ENCODE data around the gene LCE2C.
"Not testable (repeated sequence)": the region's sequence is repeated elsewhere in the genome, so short reads cannot be mapped to it uniquely, and the experiment has no call there.

Gene LCE2C

GRCh38 chr1:152667648-152668047, 7.4 kb upstream of the LCE2C start:
- TF ChIP-seq POLR2A (IDR thresholded peaks at IDR 0.05; ENCODE audit: extremely low read depth, insufficient read length) (no peak), MYC (IDR thresholded peaks at IDR 0.05; ENCODE audit: low read depth, low read length) (no peak), CTCF (IDR thresholded peaks at IDR 0.05; ENCODE audit: low read depth, low read length) (no peak), MAX (IDR thresholded peaks at IDR 0.05; ENCODE audit: low read depth, low read length) (no peak)
- DNase-seq (ENCODE audit: low read depth) = no peak
- no peak overlapping the region for H3K4me3 ChIP-seq (ENCODE audit: low read depth, low read length)

GRCh38 chr1:152673016-152673415, 2.1 kb upstream of the LCE2C start:
- DNase-seq (ENCODE audit: low read depth) = no peak
- no peak overlapping the region for H3K4me3 ChIP-seq (ENCODE audit: low read depth, low read length)
- TF ChIP-seq POLR2A (IDR thresholded peaks at IDR 0.05; ENCODE audit: extremely low read depth, insufficient read length) (no peak), CTCF (IDR thresholded peaks at IDR 0.05; ENCODE audit: low read depth, low read length) (no peak), MYC (IDR thresholded peaks at IDR 0.05; ENCODE audit: low read depth, low read length) (no peak), MAX (IDR thresholded peaks at IDR 0.05; ENCODE audit: low read depth, low read length) (no peak)

GRCh38 chr1:152679459-152679858, 4.4 kb downstream of the LCE2C start:
- no peak for TF ChIP-seq POLR2A (IDR thresholded peaks at IDR 0.05; ENCODE audit: extremely low read depth, insufficient read length)
- no peak for TF ChIP-seq CTCF (IDR thresholded peaks at IDR 0.05; ENCODE audit: low read depth, low read length)
- no peak for TF ChIP-seq MAX (IDR thresholded peaks at IDR 0.05; ENCODE audit: low read depth, low read length)
- no peak for TF ChIP-seq MYC (IDR thresholded peaks at IDR 0.05; ENCODE audit: low read depth, low read length)
- DNase-seq (ENCODE audit: low read depth) = no peak
- no peak overlapping the region for H3K4me3 ChIP-seq (ENCODE audit: low read depth, low read length)

- no peak overlapping the region for H3K4me3 ChIP-seq (ENCODE audit: low read depth, low read length)
- no peak for DNase-seq (ENCODE audit: low read depth)
- TF ChIP-seq POLR2A (IDR thresholded peaks at IDR 0.05; ENCODE audit: extremely low read depth, insufficient read length) = no peak
- TF ChIP-seq MAX (IDR thresholded peaks at IDR 0.05; ENCODE audit: low read depth, low read length) = no peak
- no peak for TF ChIP-seq CTCF (IDR thresholded peaks at IDR 0.05; ENCODE audit: low read depth, low read length)
- no peak for TF ChIP-seq MYC (IDR thresholded peaks at IDR 0.05; ENCODE audit: low read depth, low read length)
These were observed 6.5 kb downstream of the LCE2C start for GRCh38 chr1:152681616-152682015.

GRCh38 chr1:152683846-152684245, 8.8 kb downstream of the LCE2C start:
- no peak for DNase-seq (ENCODE audit: low read depth)
- H3K4me3 ChIP-seq (ENCODE audit: low read depth, low read length) = no peak overlapping the region
- no peak for TF ChIP-seq CTCF (IDR thresholded peaks at IDR 0.05; ENCODE audit: low read depth, low read length)
- no peak for TF ChIP-seq MYC (IDR thresholded peaks at IDR 0.05; ENCODE audit: low read depth, low read length)
- no peak for TF ChIP-seq POLR2A (IDR thresholded peaks at IDR 0.05; ENCODE audit: extremely low read depth, insufficient read length)
- TF ChIP-seq MAX (IDR thresholded peaks at IDR 0.05; ENCODE audit: low read depth, low read length) = no peak

- H3K4me3 ChIP-seq (ENCODE audit: low read depth, low read length); DNase-seq (ENCODE audit: low read depth): not testable (repeated sequence)
These were observed 10.7 kb downstream of the LCE2C start, which contains the start of gene LCE2B for GRCh38 chr1:152685823-152686222. TSS of gene LCE2B (plus strand) at chr1:152686123. CDS start at chr1:152686844, 721 bp downstream.

Measured in NB4 (cell line).